Sigmoid colon (tissue), 4 donors: ENCODE results near the gene AKIP1.

Experiments
- EP300 ChIP-seq, 4 donors: sonication (generic); formaldehyde crosslinking; IDR thresholded peaks; one replicate each; pipeline ENCODE4 v1.6.1; 2017; ENCODE audit warnings: antibody characterized with exemption in 4 of 4
- POLR2AphosphoS5 ChIP-seq, 4 donors: sonication (generic); formaldehyde crosslinking; IDR thresholded peaks; one replicate each; pipeline ENCODE4 v1.6.1; 2017; ENCODE audit warnings: antibody characterized with exemption in 4 of 4
- TF ChIP-seq, protein P1 (sequence below), 4 experiments: fragments of 450-650 bp in 3 of 4; fragments of 200-600 bp in 1 of 4; IDR thresholded peaks; one replicate each; pipeline ENCODE4 v1.5.1; 2016 to 2019; ENCODE audit warnings: antibody characterized with exemption in 4 of 4, mild to moderate bottlenecking in 3 of 4, moderate library complexity in 2 of 4

DNA sequence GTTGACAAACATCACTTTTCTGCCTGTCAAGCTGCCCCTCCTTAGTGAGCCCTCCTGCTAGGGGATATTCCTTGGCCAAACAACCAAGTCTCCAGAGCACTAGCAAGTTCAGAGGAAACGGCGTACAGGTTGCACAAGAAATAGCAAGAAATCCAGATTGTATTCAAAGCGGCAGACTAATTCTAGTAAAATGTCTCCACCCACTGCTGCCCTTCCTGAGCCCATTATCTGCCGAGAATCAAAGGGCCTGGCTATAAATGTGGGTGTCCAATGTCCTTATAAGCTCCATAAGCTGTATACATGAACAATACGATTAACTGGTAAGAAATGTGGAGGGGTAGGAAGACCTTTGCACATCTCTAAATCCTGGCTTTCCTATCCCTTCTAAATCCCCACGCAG, 44.0 kb upstream of the AKIP1 start:
- TF ChIP-seq, protein P1, sequence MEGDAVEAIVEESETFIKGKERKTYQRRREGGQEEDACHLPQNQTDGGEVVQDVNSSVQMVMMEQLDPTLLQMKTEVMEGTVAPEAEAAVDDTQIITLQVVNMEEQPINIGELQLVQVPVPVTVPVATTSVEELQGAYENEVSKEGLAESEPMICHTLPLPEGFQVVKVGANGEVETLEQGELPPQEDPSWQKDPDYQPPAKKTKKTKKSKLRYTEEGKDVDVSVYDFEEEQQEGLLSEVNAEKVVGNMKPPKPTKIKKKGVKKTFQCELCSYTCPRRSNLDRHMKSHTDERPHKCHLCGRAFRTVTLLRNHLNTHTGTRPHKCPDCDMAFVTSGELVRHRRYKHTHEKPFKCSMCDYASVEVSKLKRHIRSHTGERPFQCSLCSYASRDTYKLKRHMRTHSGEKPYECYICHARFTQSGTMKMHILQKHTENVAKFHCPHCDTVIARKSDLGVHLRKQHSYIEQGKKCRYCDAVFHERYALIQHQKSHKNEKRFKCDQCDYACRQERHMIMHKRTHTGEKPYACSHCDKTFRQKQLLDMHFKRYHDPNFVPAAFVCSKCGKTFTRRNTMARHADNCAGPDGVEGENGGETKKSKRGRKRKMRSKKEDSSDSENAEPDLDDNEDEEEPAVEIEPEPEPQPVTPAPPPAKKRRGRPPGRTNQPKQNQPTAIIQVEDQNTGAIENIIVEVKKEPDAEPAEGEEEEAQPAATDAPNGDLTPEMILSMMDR (IDR thresholded peaks at IDR 0.05) = no peak
- TF ChIP-seq POLR2AphosphoS5 (IDR thresholded peaks at IDR 0.05) = no peak
- no peak for TF ChIP-seq EP300 (IDR thresholded peaks at IDR 0.05)
